T-helper 1 cell (primary cell): ENCODE measurements around the gene FNDC8.
"Not testable (repeated sequence)": the region's sequence is repeated elsewhere in the genome, so short reads cannot be mapped to it uniquely, and the experiment has no call there.

Source experiments
- DNase-seq, 5 donors: peaks; one replicate each; pipeline ENCODE4 v3.0.0-alpha.2; 2012 to 2020

Gene FNDC8

GRCh38 chr17:35172321-35172720 lies 50.9 kb downstream of the FNDC8 start:
- DNase-seq: not testable (repeated sequence)

- DNase-seq: no peak
Measured at GRCh38 chr17:35174835-35175334, 53.5 kb downstream of the FNDC8 start.

GRCh38 chr17:35175638-35176415 lies 54.4 kb downstream of the FNDC8 start:
- DNase-seq: no peak

- DNase-seq: no peak
Measured at GRCh38 chr17:35176897-35177296, 55.5 kb downstream of the FNDC8 start.

- DNase-seq: not testable (repeated sequence)
Measured at GRCh38 chr17:35179379-35179778, 58.0 kb downstream of the FNDC8 start.
